CD4-positive, alpha-beta T cell treated with Interferon gamma for 1 hour (primary cell): ENCODE data around the gene SOX10.
"Not testable (repeated sequence)": the region's sequence is repeated elsewhere in the genome, so short reads cannot be mapped to it uniquely, and the experiment has no call there.

Source experiments
- DNase-seq: peaks from one replicate; pipeline ENCODE4 v3.0.0-alpha.2; 2020

Gene SOX10

DNA sequence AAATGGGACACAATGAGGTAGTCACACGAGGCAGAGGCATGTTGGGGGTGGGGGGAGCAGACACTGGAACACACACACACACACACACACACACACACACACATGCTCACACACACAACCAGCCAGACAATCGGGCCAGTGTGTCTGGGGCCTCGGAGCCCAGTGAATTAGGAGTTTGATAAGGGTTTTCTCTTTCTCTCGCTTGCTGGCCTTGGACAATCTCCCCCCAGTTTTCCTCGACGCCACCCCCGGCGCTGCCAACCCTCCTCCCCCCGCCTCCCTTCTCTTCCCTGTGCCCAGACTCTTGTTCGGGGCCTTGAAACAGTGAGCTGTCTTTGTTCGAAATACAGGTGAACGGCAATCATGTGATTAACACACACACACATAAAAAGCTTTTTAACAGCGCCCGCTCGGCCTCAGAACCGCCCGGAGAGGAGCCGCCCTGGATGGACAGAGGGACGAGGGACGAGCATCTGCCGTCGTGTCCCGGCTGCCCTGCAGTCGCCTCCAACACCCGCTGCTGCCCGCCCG, 1.5 kb upstream of the SOX10 start:
- DNase-seq: no peak

DNA sequence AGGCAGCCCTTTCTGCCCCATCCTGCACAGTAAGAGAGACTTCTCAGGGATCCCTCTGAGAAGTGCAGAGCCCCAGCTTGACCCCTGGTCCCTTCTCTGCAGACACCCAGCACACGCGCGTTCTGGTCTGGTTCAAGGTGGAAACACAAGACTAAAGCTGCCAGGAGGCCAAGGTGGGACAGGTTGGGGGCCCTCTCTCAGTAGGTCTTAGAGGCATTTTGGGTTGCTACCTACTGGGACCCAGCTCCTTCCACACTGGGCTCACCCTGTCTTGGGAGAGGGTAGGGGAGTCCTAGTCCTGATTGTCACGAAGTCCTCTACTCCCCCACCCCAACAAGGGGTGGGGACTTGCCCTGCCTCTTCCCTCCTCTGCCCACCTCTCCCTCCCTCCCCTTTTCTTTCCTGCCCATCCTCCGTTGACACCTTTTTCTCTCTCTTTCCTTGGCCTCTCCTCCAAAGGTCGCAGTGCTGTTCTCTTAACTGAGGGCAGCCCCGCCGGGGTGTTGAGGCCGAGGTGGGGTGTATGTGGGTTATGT, 763 bp upstream of the SOX10 start:
- DNase-seq: no peak

DNA sequence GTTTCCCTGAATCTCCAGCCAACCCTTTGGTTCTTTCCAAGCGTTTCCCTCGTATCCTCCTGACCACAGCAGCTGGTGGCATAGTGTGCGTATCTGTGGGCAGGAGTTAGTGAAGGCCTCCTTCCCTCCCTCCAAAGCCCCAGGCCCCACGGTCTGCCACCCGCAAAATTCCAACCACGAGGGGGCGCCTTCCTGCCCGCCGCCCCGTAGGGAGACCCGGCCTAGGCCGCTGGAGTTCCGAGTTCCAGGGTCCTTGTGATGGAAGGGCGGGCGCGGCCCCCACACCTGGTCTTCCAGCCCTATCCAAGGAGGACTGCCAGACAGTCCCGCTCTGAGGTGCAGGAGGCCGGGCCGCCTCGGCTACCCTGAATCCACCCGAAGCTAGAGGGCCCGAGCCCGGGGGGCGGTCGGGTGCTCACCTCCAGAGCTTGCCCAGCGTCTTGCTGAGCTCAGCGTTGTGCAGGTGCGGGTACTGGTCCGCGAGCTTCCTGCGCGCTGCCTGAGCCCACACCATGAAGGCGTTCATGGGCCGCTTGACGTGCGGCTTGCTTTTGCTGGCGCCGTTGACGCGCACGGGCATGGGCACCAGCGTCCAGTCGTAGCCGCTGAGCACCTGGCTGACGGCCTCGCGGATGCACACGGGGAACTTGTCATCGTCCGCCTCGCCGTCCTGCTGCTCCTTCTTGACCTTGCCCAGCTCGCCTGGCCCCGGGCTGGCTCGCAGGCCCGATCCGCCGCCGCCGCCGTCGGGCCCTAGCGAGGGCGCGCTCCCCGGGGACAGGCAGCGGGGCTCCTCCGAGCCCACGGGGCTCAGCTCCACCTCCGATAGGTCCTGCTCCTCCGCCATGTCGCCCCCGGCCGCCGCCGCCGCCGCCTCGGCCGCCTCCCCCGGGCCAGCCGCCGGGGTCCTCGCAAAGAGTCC, 1.2 kb downstream of the SOX10 start:
- DNase-seq: no peak

DNA sequence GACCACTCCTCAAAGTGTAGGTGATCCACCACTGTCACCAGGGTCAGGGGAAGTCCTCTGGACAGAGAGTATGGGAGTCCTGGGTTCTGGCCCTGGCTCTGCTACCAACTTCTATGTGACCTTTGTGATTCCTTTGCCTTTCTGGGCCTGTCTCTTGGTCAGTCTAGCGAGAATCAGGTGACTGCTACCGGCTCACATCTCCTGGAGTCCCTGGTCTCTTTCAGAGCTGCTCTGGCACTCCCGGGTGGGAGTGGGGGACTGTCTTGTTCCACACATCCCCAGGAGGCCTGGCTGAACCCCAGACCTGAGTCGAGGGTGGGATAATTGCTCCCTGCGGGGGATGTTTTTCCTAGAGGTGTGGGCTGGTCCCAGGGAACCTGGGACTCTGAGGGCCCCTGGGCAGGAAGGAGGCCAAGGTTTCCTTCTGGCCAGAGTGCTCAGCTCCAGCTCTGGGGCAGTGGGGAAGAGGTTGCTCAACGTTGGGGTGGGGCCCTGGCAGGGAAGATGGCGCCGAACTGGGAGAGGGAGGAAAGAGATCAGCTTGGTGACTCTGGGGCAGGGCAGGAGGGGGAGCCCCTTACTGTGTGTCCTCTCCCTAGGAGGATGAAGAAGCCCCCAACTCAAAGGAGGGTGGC, 2.1 kb downstream of the SOX10 start:
- no peak for DNase-seq

- no peak for DNase-seq
Measured at GRCh38 chr22:37981282-37982011, 2.9 kb downstream of the SOX10 start.

- no peak for DNase-seq
Measured at GRCh38 chr22:37979782-37980181, 4.6 kb downstream of the SOX10 start.

DNA sequence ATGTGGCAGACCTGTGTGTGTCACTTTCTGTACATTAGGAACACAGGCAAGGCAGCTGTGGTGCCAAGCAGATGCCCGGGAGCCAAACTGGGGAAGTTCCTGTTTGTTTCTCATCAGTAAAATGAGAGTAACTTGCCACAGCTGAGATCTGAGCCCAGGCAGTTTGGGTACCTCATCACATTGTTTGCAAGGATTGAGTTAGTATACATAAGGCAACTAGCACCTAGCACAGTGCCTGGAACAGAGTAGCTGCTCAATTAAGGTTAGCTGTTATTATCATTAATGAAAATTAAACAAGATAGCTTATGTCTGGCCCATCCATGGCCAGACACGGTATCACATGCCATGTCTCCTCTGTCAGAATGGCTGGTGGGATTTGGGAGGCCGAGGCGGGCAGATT, 7.8 kb downstream of the SOX10 start:
- DNase-seq: no peak

DNA sequence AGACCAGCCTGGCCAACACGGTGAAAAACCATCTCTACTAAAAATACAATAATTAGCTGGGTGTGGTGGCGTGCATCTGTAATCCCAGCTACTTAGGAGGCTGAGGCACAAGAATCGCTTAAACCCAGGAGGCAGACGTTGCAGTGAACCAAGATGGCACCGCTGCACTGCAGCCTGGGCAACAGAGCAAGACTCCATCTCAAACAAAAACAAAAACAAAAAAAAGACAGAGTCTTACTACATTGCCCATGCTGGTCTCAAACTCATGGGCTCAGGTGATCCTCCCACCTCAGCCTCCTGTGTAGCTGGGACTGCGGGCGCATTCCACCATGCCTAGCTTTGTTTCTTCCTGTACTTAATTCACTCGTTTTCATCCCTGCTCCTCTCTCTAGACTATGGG, 8.3 kb downstream of the SOX10 start:
- DNase-seq: not testable (repeated sequence)

DNA sequence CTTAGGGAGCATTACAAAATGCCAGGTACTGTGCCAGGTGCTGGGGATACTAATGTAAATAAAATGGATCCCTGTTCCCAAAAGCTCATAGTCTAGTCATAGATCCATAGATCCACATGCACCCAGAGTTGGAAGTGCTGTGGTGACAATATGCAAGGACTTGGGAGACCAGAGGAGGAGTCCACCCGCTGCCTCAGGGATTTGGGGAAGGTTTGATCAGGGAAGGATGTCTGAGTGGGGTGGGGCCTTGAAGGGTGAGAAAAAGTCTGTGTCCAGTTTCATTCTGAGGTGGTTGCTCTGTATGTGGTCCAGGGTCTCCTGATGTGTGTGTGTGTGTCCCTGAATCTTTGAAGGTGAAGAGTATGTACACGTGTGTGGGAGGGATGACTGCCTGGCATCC, 9.2 kb downstream of the SOX10 start:
- no peak for DNase-seq

DNA sequence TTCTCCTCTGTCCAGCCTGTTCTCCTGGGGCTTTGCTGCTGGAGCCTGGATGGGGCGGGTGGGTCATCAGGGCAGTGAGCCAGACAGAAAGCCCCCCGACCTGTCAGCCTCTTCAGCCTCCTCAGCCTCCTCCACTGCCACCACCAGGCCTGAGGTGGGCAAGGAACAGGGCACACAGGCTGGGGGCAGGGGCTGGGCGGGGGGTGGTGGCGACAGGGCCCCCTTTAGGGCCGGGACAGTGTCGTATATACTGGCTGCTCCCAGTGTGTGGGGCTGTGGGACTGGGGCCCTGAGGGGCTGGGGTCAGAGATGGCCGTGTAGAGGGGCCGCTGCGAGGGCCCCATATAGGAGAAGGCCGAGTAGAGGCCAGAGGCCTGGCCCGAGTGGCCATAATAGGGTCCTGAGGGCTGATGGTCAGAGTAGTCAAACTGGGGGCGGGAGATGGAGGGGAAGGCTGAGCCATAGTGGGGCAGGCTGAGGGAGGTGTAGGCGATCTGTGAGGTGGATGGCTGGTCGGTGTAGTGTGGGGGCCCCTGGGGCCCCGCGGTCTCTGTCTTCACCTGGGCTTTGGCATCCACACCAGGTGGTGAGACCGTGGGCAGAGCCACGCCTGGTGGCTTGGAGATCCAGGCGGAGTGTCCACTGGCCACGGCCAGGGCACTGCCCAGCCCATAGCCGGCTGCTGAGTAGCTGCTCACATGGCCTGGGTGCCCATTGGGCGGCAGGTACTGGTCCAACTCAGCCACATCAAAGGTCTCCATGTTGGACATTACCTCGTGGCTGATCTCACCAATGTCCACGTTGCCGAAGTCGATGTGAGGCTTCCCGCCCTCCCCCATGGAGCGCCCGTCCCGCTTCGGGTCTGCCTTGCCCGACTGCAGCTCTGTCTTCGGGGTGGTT, 10.8 kb downstream of the SOX10 start:
- DNase-seq: no peak

DNA sequence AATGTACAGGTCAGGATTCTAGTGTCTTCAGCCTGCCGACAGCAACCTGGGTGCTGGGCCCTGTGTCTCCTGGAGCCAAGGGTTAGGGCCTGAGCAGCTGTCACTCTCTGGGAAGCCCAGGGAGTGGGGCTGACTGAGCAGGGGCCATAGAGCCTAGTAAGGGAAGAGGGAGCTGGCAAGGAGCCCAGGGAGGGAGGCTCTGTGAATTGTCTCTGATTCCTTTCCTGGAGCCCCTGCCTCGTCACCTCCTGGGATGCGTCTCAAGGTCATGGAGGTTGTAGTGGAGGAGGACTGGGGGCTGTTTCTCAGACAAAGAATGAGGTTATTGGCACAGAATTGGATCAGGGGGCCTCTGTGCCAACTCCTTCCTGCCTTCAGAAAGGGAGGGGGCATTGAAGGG, 11.8 kb downstream of the SOX10 start:
- DNase-seq: no peak

DNA sequence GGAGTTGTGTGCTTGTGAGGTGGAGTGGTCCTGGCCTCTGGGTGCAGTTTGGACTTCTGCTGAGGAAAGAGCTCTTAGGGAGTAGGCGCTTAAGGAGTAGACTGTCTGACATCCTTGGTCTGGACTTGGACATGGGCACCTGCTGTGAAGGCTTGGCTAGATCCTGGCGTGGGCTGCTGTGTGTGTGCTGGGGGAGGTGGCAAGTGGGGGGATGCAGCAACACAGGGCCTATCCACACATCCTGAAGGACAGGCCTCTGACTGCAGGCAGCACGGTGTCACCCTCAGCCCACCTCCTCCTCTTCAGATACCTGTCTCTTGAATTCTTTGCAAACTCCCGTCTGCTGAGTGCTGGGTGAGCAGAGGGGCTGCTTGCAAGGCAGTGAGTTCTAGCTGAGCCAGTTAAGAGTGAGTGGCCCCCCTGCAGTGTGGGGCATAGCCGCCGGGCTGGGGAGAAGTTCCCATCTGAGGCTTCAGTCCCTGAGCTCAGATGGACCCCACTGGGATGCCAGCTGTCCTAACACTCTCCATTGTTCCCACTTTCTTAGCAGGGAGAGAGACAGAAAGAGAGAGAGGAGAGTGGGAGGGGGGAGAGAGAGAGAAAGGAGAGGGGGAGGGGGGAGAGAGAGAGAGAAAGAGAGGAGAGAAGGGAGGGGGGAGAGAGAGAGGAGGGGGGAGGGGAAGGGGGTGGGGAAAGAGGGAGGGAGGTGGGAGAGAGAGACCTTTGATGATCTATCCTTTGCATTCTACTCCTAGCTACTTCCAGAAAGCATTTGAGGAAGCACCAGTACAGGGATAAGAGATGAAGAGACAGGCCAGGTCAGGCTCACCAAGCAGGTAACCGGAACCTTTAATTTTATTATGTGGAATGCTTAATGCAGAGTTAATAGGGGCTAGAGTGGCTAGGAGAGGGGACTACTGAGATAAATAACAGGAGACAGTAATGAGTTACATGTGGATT, 12.6 kb downstream of the SOX10 start:
- no peak for DNase-seq

DNA sequence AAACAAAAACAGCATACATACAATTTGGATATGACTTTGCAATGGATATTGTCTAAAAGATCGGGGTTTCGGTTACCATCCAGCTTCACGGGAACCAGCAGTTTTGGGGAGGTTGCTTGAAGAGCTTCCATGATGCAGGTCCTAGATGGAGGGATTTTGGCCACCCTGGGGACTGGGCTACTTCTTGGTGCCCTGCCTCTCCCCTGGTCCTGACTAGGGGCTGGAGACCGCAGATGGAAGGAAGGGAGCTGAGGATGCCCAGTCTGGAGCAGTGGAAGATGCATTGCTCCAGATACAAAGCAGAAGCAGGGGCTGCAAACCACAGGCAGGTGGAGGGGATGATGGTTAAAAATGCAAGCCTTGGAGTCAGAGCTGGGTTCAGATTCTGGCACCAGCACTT, 13.5 kb downstream of the SOX10 start:
- no peak for DNase-seq

DNA sequence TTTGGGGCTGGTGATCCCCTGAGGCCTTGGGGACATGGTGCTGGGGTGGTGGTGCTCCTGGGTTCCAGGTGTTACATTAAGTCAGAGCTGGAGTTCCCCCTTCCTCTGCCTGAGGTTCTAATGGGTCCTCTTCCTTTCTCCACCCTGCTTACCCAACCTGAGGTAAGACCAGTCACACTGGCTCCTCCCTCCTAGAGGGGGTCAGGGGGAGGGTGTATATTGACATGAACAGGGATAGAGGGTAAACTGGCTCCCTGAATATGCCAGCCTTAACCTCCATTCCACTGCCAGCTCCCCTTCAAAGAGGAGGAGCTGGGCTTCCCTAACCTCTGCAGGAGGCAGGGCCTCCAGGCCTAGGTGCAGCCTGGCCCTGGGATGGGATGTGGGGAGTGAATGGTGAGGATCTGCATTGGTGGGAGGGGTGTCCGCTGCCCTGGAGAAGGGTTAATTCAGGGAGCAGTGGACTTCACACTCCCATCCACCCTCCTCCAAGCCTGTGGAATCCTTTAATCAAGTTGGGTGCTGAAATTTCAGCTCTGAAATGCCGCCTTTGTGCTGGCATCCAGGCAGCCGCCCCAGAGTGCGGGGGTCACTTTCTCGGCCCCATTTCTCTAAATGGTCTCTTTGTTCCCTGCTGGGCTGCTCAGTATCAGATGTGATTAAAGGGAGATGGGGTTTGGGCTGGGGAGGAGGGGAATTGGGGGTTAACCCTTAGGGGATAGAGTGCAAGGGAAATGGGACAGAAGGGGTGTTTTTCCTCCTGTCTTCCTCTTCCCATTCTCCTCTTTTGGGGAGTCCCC, 15.7 kb downstream of the SOX10 start:
- DNase-seq: no peak

DNA sequence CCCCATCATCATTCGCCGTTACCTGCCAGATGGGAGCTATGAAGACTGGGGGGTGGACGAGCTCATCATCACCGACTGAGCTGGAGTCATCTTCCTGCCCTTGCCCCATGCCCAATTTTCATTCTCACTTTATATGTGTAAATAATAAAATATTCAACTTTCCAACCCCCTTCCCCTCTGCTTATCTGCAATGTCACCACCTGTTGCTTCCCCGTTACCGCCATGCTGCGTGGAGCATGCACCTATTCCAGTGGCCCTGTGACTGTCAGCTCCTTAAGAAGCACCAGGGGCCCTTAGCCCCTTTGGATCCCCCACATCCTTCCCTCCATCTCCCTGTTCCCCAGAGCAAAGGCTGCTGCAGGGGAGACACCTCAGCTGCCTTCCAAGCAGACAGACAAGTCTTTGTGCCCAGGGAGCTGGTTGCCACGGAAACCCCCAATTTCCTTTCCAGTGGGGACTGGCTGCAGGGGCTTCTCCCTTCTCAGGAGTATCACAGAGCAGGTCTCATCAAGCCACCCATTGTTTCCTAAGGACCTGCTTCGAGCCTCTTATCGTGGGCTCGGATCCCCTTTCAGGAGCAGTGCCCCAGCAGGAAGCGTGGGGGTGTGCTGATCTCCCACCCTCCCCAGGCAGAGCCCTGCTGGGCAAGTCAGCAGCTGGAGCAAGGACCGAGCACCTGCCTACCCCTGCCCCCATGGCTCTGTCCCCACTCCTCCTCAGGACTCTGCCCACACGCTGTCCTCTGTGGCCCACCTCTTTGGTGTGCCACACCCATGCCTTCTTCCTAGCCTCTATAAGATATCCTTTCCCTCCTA, 16.5 kb downstream of the SOX10 start:
- no peak for DNase-seq

GRCh38 chr22:37967147-37967546, 17.2 kb downstream of the SOX10 start:
- no peak for DNase-seq

GRCh38 chr22:37965940-37966664, 18.3 kb downstream of the SOX10 start:
- DNase-seq: no peak

GRCh38 chr22:37961062-37961461, 23.3 kb downstream of the SOX10 start:
- DNase-seq: no peak
